GM19025 (cell line): ENCODE measurements around the gene ERN2.
"Not testable (repeated sequence)": the region's sequence is repeated elsewhere in the genome, so short reads cannot be mapped to it uniquely, and the experiment has no call there.

Experiments
- ATAC-seq: cut with Tn5 transposase; IDR thresholded peaks from one replicate; pipeline ENCODE4 v1.9.1; 2021; ENCODE audit warnings: mild to moderate bottlenecking, low read depth, moderate library complexity; ENCODE audit not compliant: unreplicated experiment

ERN2 gene

GRCh38 chr16:23724096-23724784 lies 11.2 kb upstream of the ERN2 start:
- ATAC-seq: no peak

GRCh38 chr16:23722613-23723240 lies 9.7 kb upstream of the ERN2 start:
- not testable (repeated sequence) for ATAC-seq

GRCh38 chr16:23716484-23716883 lies 3.5 kb upstream of the ERN2 start:
- no peak for ATAC-seq

- no peak for ATAC-seq
Observed at GRCh38 chr16:23711785-23712184, 1.2 kb downstream of the ERN2 start.

GRCh38 chr16:23710504-23710903 lies 2.5 kb downstream of the ERN2 start:
- ATAC-seq: no peak

GRCh38 chr16:23710008-23710407 lies 3.0 kb downstream of the ERN2 start:
- no peak for ATAC-seq

- no peak for ATAC-seq
Observed at GRCh38 chr16:23709536-23709935, 3.5 kb downstream of the ERN2 start.

GRCh38 chr16:23706439-23706838 lies 6.6 kb downstream of the ERN2 start:
- no peak for ATAC-seq

- ATAC-seq: no peak
Observed at GRCh38 chr16:23705517-23705902, 7.5 kb downstream of the ERN2 start.

- no peak for ATAC-seq
Observed at GRCh38 chr16:23704772-23705516, 8.1 kb downstream of the ERN2 start.

GRCh38 chr16:23702951-23703350 lies 10.1 kb downstream of the ERN2 start:
- no peak for ATAC-seq

GRCh38 chr16:23701045-23701444 lies 12.0 kb downstream of the ERN2 start:
- ATAC-seq: no peak

GRCh38 chr16:23700509-23700908 lies 12.5 kb downstream of the ERN2 start:
- no peak for ATAC-seq

GRCh38 chr16:23700093-23700492 lies 12.9 kb downstream of the ERN2 start:
- ATAC-seq: no peak

GRCh38 chr16:23699100-23699499 lies 13.9 kb downstream of the ERN2 start:
- no peak for ATAC-seq

GRCh38 chr16:23695756-23696155 lies 17.3 kb downstream of the ERN2 start:
- no peak for ATAC-seq

GRCh38 chr16:23694644-23695373 lies 18.2 kb downstream of the ERN2 start:
- no peak for ATAC-seq

GRCh38 chr16:23694265-23694643 lies 18.8 kb downstream of the ERN2 start:
- no peak for ATAC-seq

- ATAC-seq: no peak
Observed at GRCh38 chr16:23692190-23692837, 20.7 kb downstream of the ERN2 start.

GRCh38 chr16:23691483-23692189 lies 21.4 kb downstream of the ERN2 start:
- no peak for ATAC-seq
